ENCODE results near the gene EPN2. TPM values are rescaled to one million over a fixed set of nuclear protein-coding genes. Genes with fewer than 3 reads are reported as not detected.

Gene EPN2
- total RNA-seq, 4 donors from 2014 or later, result 30.7 to 156 (median 45.1) TPM

DNA sequence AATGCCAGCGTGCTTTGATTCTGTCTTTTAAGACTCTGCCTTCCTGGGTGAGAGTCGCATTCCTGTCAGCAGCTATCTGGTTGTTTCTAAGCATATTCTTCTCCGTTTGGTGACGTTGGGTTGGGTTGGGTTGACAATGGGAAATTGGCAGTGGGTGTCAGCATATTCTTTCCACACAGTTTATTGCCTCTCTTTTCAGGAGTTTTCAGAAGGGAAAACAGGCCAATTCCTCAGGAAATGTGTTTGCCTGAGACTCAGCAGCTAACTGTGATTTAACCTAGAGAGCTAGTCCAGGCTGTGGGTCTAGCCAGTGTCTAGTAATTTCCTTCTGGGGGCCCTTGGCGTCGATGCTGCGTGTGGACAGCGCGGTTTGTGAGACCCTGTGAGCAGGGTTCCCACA lies 21.2 kb downstream of the EPN2 start:
- Histone ChIP-seq H3K4me1 (peaks cover 3 to 73% (median 29%) of the 10 kb centered on the region in 3 donors), H3K27ac (no peak overlapping the region)
- no peak for ATAC-seq

GRCh38 chr17:19260958-19261357 lies 23.8 kb downstream of the EPN2 start:
- TF ChIP-seq EP300 (IDR thresholded peaks at IDR 0.05), result no peak
- TF ChIP-seq, protein P1, sequence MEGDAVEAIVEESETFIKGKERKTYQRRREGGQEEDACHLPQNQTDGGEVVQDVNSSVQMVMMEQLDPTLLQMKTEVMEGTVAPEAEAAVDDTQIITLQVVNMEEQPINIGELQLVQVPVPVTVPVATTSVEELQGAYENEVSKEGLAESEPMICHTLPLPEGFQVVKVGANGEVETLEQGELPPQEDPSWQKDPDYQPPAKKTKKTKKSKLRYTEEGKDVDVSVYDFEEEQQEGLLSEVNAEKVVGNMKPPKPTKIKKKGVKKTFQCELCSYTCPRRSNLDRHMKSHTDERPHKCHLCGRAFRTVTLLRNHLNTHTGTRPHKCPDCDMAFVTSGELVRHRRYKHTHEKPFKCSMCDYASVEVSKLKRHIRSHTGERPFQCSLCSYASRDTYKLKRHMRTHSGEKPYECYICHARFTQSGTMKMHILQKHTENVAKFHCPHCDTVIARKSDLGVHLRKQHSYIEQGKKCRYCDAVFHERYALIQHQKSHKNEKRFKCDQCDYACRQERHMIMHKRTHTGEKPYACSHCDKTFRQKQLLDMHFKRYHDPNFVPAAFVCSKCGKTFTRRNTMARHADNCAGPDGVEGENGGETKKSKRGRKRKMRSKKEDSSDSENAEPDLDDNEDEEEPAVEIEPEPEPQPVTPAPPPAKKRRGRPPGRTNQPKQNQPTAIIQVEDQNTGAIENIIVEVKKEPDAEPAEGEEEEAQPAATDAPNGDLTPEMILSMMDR (IDR thresholded peaks at IDR 0.05), result peak in 1 of 4 experiments; percentile 5
- TF ChIP-seq POLR2AphosphoS5 (IDR thresholded peaks at IDR 0.05), result no peak
- TF ChIP-seq POLR2A (IDR thresholded peaks at IDR 0.05), result no peak
- Histone ChIP-seq H3K36me3 (no peaks in the 10 kb centered on the region), H3K4me3 (no peak overlapping the region), H3K4me1 (peaks cover 6 to 77% (median 51%) of the 10 kb centered on the region in 3 donors), H3K27me3 (no peaks in the 10 kb centered on the region), H3K27ac (no peak overlapping the region), H3K9me3 (no peaks in the 10 kb centered on the region)
- no peak for ATAC-seq
- 62 to 78% methylated on average over 6 to 7 of the region's 7 CpGs for WGBS, 2 donors (ENCODE audit: low coverage in 1 of 2)

More for the DNA sequence above, 21.2 kb downstream of the EPN2 start:
- Histone ChIP-seq H3K4me3 (no peak overlapping the region), H3K27me3 (no peaks in the 10 kb centered on the region), H3K36me3 (no peaks in the 10 kb centered on the region), H3K9me3 (no peaks in the 10 kb centered on the region)
- WGBS, 2 donors (ENCODE audit: low coverage in 1 of 2), result 76 to 78% methylated on average over 4 of the region's 9 CpGs
- no peak for TF ChIP-seq EP300 (IDR thresholded peaks at IDR 0.05)
- no peak for TF ChIP-seq POLR2AphosphoS5 (IDR thresholded peaks at IDR 0.05)
- TF ChIP-seq, protein P1 (IDR thresholded peaks at IDR 0.05), result no peak
- no peak for TF ChIP-seq POLR2A (IDR thresholded peaks at IDR 0.05)

DNA sequence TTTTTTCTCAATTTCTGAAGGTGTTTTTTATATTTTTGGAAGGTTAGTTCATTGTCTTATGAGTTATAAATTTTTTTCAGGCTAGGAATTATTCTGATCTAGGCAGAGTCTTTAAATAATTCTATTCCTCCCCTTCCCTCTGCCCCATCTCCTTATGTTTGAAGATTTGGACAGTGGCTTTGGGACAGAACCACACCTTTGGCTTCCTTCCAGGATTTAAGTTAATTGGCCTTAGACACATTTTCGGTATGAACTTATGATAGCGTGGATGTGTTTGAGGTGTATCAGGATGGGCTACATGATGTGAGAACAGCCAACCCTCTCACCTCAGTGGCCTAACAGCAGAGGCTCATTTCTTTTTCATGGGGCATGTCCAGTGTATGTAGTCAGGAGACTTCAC lies 24.3 kb downstream of the EPN2 start:
- TF ChIP-seq POLR2AphosphoS5 (IDR thresholded peaks at IDR 0.05) (no peak), POLR2A (IDR thresholded peaks at IDR 0.05) (no peak), EP300 (IDR thresholded peaks at IDR 0.05) (no peak)
- TF ChIP-seq, protein P1 (IDR thresholded peaks at IDR 0.05), result no peak
- H3K4me3 ChIP-seq, result no peak overlapping the region
- H3K9me3 ChIP-seq, result no peaks in the 10 kb centered on the region
- WGBS, 2 donors (ENCODE audit: low coverage in 1 of 2), result 43% methylated on average over 1 of the region's 2 CpGs; no CpG with 5 or more reads in 1 of the 2 donors
- H3K4me1 ChIP-seq, result peaks cover 6 to 74% (median 51%) of the 10 kb centered on the region in 3 donors
- H3K27me3 ChIP-seq, result no peaks in the 10 kb centered on the region
- peak overlapping the region in 2 of 4 donors; percentile 3 to 10 for H3K27ac ChIP-seq
- no peaks in the 10 kb centered on the region for H3K36me3 ChIP-seq
- ATAC-seq, result no peak

DNA sequence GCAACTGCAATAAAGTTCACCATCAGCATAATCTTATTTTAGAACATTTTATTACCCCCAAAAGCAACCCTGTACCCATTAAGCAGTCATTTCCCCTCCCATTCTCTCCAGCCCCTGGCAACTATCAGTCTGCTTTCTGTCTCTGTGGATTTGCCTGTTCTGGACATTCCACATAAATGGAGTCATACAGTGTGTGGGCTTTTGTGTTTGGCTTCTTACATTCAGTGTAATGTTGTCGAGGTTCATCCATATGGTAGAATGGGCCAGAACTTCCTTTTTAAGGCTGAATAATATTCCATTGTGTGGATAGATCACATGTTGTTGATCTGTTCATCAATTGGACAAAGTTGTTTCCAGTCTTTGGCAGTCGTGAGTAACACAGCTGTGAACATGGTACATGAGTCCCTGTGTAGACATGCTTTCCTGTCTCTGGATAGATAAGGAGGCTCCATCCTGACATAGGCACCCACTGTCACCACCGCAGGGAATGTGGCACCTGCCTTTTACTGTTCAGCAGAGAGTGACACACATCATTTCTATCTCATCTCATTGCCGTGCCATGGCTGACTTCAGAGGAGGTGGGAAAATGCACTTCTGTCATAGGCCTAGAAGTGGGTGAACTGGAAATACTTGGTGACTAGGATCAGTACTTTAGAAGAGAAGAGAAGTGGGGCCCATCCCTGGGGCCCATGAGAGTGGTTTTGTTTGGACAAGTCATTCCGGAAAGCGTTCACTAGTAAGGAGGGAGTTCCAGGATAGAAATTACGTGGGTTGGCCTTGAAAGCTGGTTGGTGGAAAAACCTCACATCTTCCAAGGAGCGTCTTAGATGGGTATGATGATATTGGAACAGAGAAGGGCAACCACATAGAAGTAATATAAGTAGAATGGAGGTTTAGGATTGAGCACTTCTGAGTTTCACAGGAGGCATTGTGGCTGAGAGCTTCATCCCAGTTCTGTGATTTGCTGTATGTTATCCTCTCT lies 25.8 kb downstream of the EPN2 start:
- Histone ChIP-seq H3K36me3 (no peaks in the 10 kb centered on the region), H3K27ac (peak overlapping the region in 3 of 4 donors; percentile 60 to 75 (median 70)), H3K4me3 (no peak overlapping the region), H3K9me3 (no peaks in the 10 kb centered on the region), H3K4me1 (peaks cover 6 to 75% (median 51%) of the 10 kb centered on the region in 3 donors), H3K27me3 (no peaks in the 10 kb centered on the region)
- 35 to 37% methylated on average over 5 to 6 of the region's 8 CpGs for WGBS, 2 donors (ENCODE audit: low coverage in 1 of 2)
- peak; percentile 20 for ATAC-seq
- TF ChIP-seq, protein P1 (IDR thresholded peaks at IDR 0.05), result no peak
- TF ChIP-seq POLR2A (IDR thresholded peaks at IDR 0.05), result no peak
- TF ChIP-seq POLR2AphosphoS5 (IDR thresholded peaks at IDR 0.05), result no peak
- TF ChIP-seq EP300 (IDR thresholded peaks at IDR 0.05), result no peak
